Right atrium auricular region (tissue), 2 donors: ENCODE data around the gene VWDE. TPM values are rescaled to one million over a fixed set of nuclear protein-coding genes. Genes with fewer than 3 reads are reported as not detected.
A peak's percentile ranks its signal among the peaks of the same experiment; 100 is the strongest.

Experiments used
- DNase-seq: peaks from one replicate; pipeline ENCODE4 v3.0.0-alpha.2; 2019; ENCODE audit warnings: low spot score
- H3K27ac ChIP-seq, 2 donors: fragments of 200-600 bp; sonication (generic); 1 replicate in 1 of 2; 2 replicates in 1 of 2; pipeline ENCODE4 v1.5.1; 2016 to 2019
- H3K27me3 ChIP-seq, 2 donors: fragments of 200-600 bp; sonication (generic); one replicate each; pipeline versions ENCODE4 v1.5.1 to v1.6.0; 2017 to 2019
- H3K36me3 ChIP-seq: fragments of 200-600 bp; sonication (generic); one replicate; pipeline ENCODE4 v1.5.1; 2016
- H3K4me1 ChIP-seq, 2 donors: fragments of 200-600 bp; sonication (generic); one replicate each; pipeline versions ENCODE4 v1.5.1 to v1.6.0; 2017 to 2019
- H3K4me3 ChIP-seq, 2 donors: fragments of 200-600 bp; sonication (generic); 1 replicate in 1 of 2; 2 replicates in 1 of 2; pipeline ENCODE4 v1.5.1; 2017 to 2019; ENCODE audit warnings: mild to moderate bottlenecking in 1 of 2, moderate library complexity in 1 of 2
- H3K9me3 ChIP-seq, 2 donors: fragments of 200-600 bp; sonication (generic); one replicate each; pipeline ENCODE4 v1.5.1; 2019
- CTCF ChIP-seq, 2 donors: fragments of 200-600 bp; sonication (generic); IDR thresholded peaks; one replicate each; pipeline ENCODE4 v1.5.1; 2019; ENCODE audit warnings: antibody characterized with exemption in 2 of 2
- total RNA-seq, 2 donors: library from RNA; depleted of rRNA; stranded (reverse); fragments of >200 nt; gene quantifications; one replicate each; pipeline ENCODE4 v1.1.0, GENCODE V29; 2016

Gene VWDE
- total RNA-seq, 2 donors from 2014 or later: 4.0 to 14.4 TPM

GRCh38 chr7:12436126-12436525 lies 32.5 kb upstream of the VWDE start:
- DNase-seq: no peak
- Histone ChIP-seq H3K4me3 (no peak overlapping the region), H3K9me3 (no peaks in the 10 kb centered on the region), H3K36me3 (no peaks in the 10 kb centered on the region), H3K27me3 (no peaks in the 10 kb centered on the region), H3K27ac (no peak overlapping the region), H3K4me1 (no peaks in the 10 kb centered on the region)
- TF ChIP-seq CTCF (IDR thresholded peaks at IDR 0.05): no peak

DNA sequence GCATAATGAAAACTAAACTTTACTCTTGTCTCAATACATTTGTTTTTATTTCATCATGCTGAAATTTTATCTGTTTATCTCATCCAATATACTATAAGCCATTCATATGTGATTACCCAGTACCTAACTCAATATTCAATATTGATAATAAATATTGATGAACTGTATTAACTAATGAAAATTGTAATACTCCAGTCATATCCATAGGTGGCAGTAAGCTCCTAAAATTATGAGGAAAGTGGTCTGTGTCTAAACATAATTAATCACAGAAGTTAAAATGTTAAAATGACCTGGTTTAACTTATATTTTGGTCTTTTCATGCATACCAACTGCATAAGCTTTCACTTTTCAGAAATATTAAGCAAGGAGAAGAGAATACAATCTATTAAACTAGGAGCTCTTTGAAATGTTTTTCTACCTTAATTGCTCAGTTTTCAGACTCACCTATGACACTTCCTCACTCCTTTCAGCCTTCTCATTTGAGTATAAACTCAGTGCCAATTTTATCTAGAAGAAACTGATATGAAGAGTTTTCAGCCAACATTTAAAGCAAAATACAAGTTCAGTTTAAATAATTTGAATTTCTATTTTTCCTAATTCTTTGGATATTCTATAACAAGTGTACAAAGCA lies 30.5 kb upstream of the VWDE start:
- Histone ChIP-seq H3K27ac (no peak overlapping the region), H3K36me3 (no peaks in the 10 kb centered on the region), H3K9me3 (no peaks in the 10 kb centered on the region), H3K27me3 (no peaks in the 10 kb centered on the region), H3K4me3 (no peak overlapping the region), H3K4me1 (no peaks in the 10 kb centered on the region)
- DNase-seq: no peak
- peak in 1 of 2 donors; percentile 54 for TF ChIP-seq CTCF (IDR thresholded peaks at IDR 0.05)

GRCh38 chr7:12431886-12432556 lies 28.4 kb upstream of the VWDE start:
- Histone ChIP-seq H3K4me3 (no peak overlapping the region), H3K36me3 (no peaks in the 10 kb centered on the region), H3K27ac (no peak overlapping the region), H3K9me3 (peaks cover 0 to 4% of the 10 kb centered on the region in 2 donors), H3K4me1 (no peaks in the 10 kb centered on the region), H3K27me3 (no peaks in the 10 kb centered on the region)
- DNase-seq: no peak
- no peak for TF ChIP-seq CTCF (IDR thresholded peaks at IDR 0.05)

- H3K4me1 ChIP-seq: no peaks in the 10 kb centered on the region
- H3K4me3 ChIP-seq: no peak overlapping the region
- peaks cover 0 to 4% of the 10 kb centered on the region in 2 donors for H3K9me3 ChIP-seq
- H3K27me3 ChIP-seq: no peaks in the 10 kb centered on the region
- DNase-seq: no peak
- H3K27ac ChIP-seq: no peak overlapping the region
- no peak for TF ChIP-seq CTCF (IDR thresholded peaks at IDR 0.05)
- H3K36me3 ChIP-seq: no peaks in the 10 kb centered on the region
These were observed 21.6 kb upstream of the VWDE start for GRCh38 chr7:12425311-12425710.

DNA sequence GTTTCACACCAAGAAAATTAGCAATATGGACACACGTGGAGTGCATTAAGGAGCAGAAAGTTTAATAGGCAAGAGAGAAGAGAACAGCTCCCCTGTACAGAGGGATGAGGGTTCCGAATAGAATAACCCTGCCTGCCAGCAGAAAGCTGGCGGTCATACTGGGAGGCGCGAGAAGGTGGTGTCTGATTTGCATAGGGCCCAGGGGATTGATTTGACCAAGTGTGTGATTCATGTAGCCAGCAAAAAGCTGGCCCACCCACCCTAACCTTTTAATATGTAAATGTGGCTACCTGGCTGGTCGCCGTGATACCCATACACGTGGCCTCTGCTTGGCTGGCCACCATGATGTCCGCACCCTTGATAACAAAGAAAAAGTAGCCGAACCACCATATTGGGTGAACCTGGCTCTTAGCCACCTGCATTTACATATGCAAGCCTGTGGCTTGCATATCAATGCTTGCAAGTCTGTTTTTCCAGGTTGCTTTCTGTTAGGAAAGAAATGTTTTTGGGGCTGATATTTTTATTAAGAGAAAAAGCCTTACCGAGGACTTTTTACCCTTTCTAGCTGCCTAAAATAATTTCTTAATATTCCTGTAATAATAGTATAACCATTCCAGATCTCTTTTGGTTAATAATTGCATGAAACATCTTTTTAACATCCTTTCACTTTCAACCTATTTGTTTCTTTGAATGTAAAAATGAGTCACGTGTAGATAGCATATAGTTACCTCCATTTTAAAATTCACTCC lies 20.5 kb upstream of the VWDE start:
- no peaks in the 10 kb centered on the region for H3K36me3 ChIP-seq
- no peak overlapping the region for H3K27ac ChIP-seq
- H3K4me3 ChIP-seq: no peak overlapping the region
- no peaks in the 10 kb centered on the region for H3K27me3 ChIP-seq
- H3K9me3 ChIP-seq: peaks cover 0 to 4% of the 10 kb centered on the region in 2 donors
- no peak for TF ChIP-seq CTCF (IDR thresholded peaks at IDR 0.05)
- DNase-seq: no peak
- no peaks in the 10 kb centered on the region for H3K4me1 ChIP-seq
